LNCaP clone FGC (cell line): ENCODE data around the gene PARK7.

Experiments
- DNase-seq: peaks from one replicate; pipeline ENCODE4 v3.0.0-alpha.2; 2011; ENCODE audit warnings: low read depth
- H3K4me3 ChIP-seq: 2 replicates; pipeline ENCODE4 v1.5.1; 2011; ENCODE audit warnings: mild to moderate bottlenecking, low read depth, low read length, control low read depth
- CTCF ChIP-seq: IDR thresholded peaks from 2 replicates; pipeline ENCODE4 v1.5.1; 2012; ENCODE audit warnings: mild to moderate bottlenecking; ENCODE audit not compliant: control insufficient read depth, insufficient read depth; ENCODE audit errors: extremely low read depth

PARK7 gene

GRCh38 chr1:7992885-7993284 is 31.4 kb downstream of the PARK7 start:
- TF ChIP-seq CTCF = no peak
- DNase-seq = no peak
- H3K4me3 ChIP-seq = no peak overlapping the region

GRCh38 chr1:7993593-7994479 is 32.3 kb downstream of the PARK7 start:
- no peak for DNase-seq
- TF ChIP-seq CTCF = no peak
- H3K4me3 ChIP-seq = no peak overlapping the region

GRCh38 chr1:7994827-7995226 is 33.3 kb downstream of the PARK7 start:
- H3K4me3 ChIP-seq = no peak overlapping the region
- DNase-seq = no peak
- TF ChIP-seq CTCF = no peak

- DNase-seq = no peak
- TF ChIP-seq CTCF = no peak
- no peak overlapping the region for H3K4me3 ChIP-seq
Observed at GRCh38 chr1:7995437-7995836, 33.9 kb downstream of the PARK7 start.

- DNase-seq = no peak
- no peak overlapping the region for H3K4me3 ChIP-seq
- no peak for TF ChIP-seq CTCF
Observed at GRCh38 chr1:8002329-8002910, 40.9 kb downstream of the PARK7 start.

GRCh38 chr1:8002921-8003320 is 41.4 kb downstream of the PARK7 start:
- DNase-seq = no peak
- no peak for TF ChIP-seq CTCF
- no peak overlapping the region for H3K4me3 ChIP-seq
